GM11168 (cell line): ENCODE measurements around the gene ZNF277.

Source experiments
- in situ Hi-C: fragments of 300-500 bp; cut with MboI; formaldehyde crosslinking; loops from one replicate; pipeline ENCODE4 v1.12.0; 2022; ENCODE audit warnings: low sequenced_read_pairs; ENCODE audit not compliant: unreplicated experiment

The ZNF277 gene

GRCh38 chr7:112206991-112207592 is 597 bp downstream of the ZNF277 start:
- in situ Hi-C loops = no loop called here

GRCh38 chr7:112207765-112208164 is 1.3 kb downstream of the ZNF277 start:
- in situ Hi-C loops = no loop called here

- in situ Hi-C loops = no loop called here
Measured at GRCh38 chr7:112211348-112211907, 4.9 kb downstream of the ZNF277 start.

GRCh38 chr7:112212571-112212970 is 6.1 kb downstream of the ZNF277 start:
- in situ Hi-C loops = no loop called here

GRCh38 chr7:112213735-112214134 is 7.2 kb downstream of the ZNF277 start:
- in situ Hi-C loops = no loop called here

GRCh38 chr7:112214268-112214667 is 7.8 kb downstream of the ZNF277 start:
- in situ Hi-C loops = no loop called here

GRCh38 chr7:112214883-112215282 is 8.4 kb downstream of the ZNF277 start:
- in situ Hi-C loops = no loop called here

GRCh38 chr7:112215787-112216186 is 9.3 kb downstream of the ZNF277 start:
- in situ Hi-C loops = no loop called here

GRCh38 chr7:112220877-112221434 is 14.5 kb downstream of the ZNF277 start:
- in situ Hi-C loops = no loop called here

- in situ Hi-C loops = no loop called here
Measured at GRCh38 chr7:112223310-112223709, 16.8 kb downstream of the ZNF277 start.

- in situ Hi-C loops = no loop called here
Measured at GRCh38 chr7:112224186-112224585, 17.7 kb downstream of the ZNF277 start.

- in situ Hi-C loops = no loop called here
Measured at GRCh38 chr7:112225006-112225405, 18.5 kb downstream of the ZNF277 start.

GRCh38 chr7:112226701-112227276 is 20.3 kb downstream of the ZNF277 start:
- in situ Hi-C loops = no loop called here

GRCh38 chr7:112228632-112229031 is 22.1 kb downstream of the ZNF277 start:
- in situ Hi-C loops = no loop called here

- in situ Hi-C loops = no loop called here
Measured at GRCh38 chr7:112232212-112232978, 25.9 kb downstream of the ZNF277 start.

- in situ Hi-C loops = no loop called here
Measured at GRCh38 chr7:112233048-112233697, 26.7 kb downstream of the ZNF277 start.

- in situ Hi-C loops = no loop called here
Measured at GRCh38 chr7:112234147-112234546, 27.7 kb downstream of the ZNF277 start.

- in situ Hi-C loops = no loop called here
Measured at GRCh38 chr7:112236597-112236996, 30.1 kb downstream of the ZNF277 start.

GRCh38 chr7:112238330-112238729 is 31.8 kb downstream of the ZNF277 start:
- in situ Hi-C loops = no loop called here

- in situ Hi-C loops = no loop called here
Measured at GRCh38 chr7:112238852-112239610, 32.5 kb downstream of the ZNF277 start.
